Coronary artery (tissue), 2 donors: ENCODE measurements around the gene REXO1.

Experiments
- DNase-seq: peaks from one replicate; pipeline ENCODE4 v3.0.0-alpha.2; 2017; ENCODE audit warnings: low spot score
- H3K27ac ChIP-seq, 2 donors: fragments of 200-600 bp; sonication (generic); one replicate each; pipeline ENCODE4 v1.5.1; 2016 to 2019
- H3K4me3 ChIP-seq: fragments of 200-600 bp; sonication (generic); 2 replicates; pipeline ENCODE4 v1.5.1; 2016; ENCODE audit warnings: mild to moderate bottlenecking, moderate library complexity
- CTCF ChIP-seq: fragments of 200-600 bp; sonication (generic); IDR thresholded peaks from one replicate; pipeline ENCODE4 v1.5.1; 2019; ENCODE audit warnings: antibody characterized with exemption

Gene REXO1

GRCh38 chr19:1823539-1824251, 24.6 kb downstream of the REXO1 start:
- DNase-seq = no peak
- no peak for TF ChIP-seq CTCF
- Histone ChIP-seq H3K27ac (no peak overlapping the region), H3K4me3 (no peak overlapping the region)

- TF ChIP-seq CTCF = no peak
- DNase-seq = no peak
- H3K4me3 ChIP-seq = no peak overlapping the region
- H3K27ac ChIP-seq = no peak overlapping the region
These were observed 25.3 kb downstream of the REXO1 start for GRCh38 chr19:1823020-1823419.

- H3K4me3 ChIP-seq = no peak overlapping the region
- DNase-seq = no peak
- no peak overlapping the region for H3K27ac ChIP-seq
- no peak for TF ChIP-seq CTCF
These were observed 26.1 kb downstream of the REXO1 start for GRCh38 chr19:1822210-1822609.

- no peak for DNase-seq
These were observed 28.7 kb downstream of the REXO1 start for GRCh38 chr19:1819341-1820255.

DNA sequence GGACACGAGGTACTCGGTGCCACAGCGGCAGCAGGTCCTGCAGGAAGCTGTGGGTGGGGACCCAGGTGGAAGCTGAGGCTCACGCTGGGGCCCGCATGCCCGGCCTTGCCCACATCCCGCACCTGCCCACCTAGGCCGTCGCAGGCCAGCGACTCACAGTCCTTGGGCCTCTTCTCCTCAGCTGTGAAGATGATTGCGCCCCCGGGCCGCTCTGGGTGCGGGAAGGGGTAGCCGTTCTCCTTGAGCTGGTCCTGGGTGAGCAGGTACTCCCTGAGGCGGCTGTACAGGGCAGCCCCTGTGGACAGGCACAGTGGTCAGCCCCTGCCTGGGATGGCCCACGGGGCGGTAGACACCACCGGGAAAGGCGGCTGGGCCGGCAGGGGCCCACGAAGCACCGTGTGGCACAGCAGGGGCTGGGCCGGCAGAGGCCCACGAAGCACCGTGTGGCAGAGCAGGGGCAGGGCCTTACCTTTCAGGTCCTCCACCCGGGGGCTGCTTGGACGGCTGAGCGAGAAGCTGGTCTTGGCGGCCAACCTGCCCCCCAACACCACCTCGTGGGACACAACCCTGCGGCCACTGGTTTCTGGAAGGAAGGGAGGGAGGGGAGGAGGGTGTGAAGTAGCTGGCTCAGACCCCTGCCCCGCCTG, 29.6 kb downstream of the REXO1 start:
- Histone ChIP-seq H3K4me3 (no peak overlapping the region), H3K27ac (no peak overlapping the region)
- no peak for TF ChIP-seq CTCF
- DNase-seq = no peak

More at GRCh38 chr19:1819341-1820255, 28.7 kb downstream of the REXO1 start:
- Histone ChIP-seq H3K27ac (no peak overlapping the region), H3K4me3 (no peak overlapping the region)
- TF ChIP-seq CTCF = no peak

GRCh38 chr19:1817553-1818179, 30.6 kb downstream of the REXO1 start:
- DNase-seq = no peak
- no peak overlapping the region for H3K27ac ChIP-seq
- no peak overlapping the region for H3K4me3 ChIP-seq
- TF ChIP-seq CTCF = no peak
